Astrocyte (in vitro differentiated cells and primary cell): Measurements from ENCODE around the gene STXBP1. TPM values are rescaled to one million over a fixed set of nuclear protein-coding genes. Genes with fewer than 3 reads are reported as not detected.

ENCODE experiments used
- DNase-seq: peaks from one replicate; pipeline ENCODE4 v3.0.0-alpha.2; 2010; ENCODE audit warnings: low read depth
- FAIRE-seq: peaks from 2 replicates; lab custom pipeline; 2011; peaks lifted over from hg19 to GRCh38; lab: Jason Lieb, UNC
- H2AFZ ChIP-seq: 2 replicates; pipeline ENCODE4 v1.6.0; 2012; ENCODE audit warnings: low read depth, low read length, inconsistent platforms
- H3K27ac ChIP-seq: 2 replicates; pipeline ENCODE4 v1.5.1; 2011; ENCODE audit warnings: low read depth, low read length, inconsistent platforms
- H3K27me3 ChIP-seq: 2 replicates; pipeline ENCODE4 v1.6.0; 2011; ENCODE audit warnings: low read length, inconsistent platforms; ENCODE audit not compliant: insufficient read depth
- H3K36me3 ChIP-seq: 2 replicates; pipeline ENCODE4 v1.5.1; 2011; ENCODE audit warnings: low read length, inconsistent platforms; ENCODE audit not compliant: insufficient read depth
- H3K4me1 ChIP-seq: 2 replicates; pipeline ENCODE4 v1.5.1; 2011; ENCODE audit warnings: low read length, inconsistent platforms; ENCODE audit not compliant: insufficient read depth
- H3K4me2 ChIP-seq: 2 replicates; pipeline ENCODE4 v1.6.0; 2012; ENCODE audit warnings: low read length, inconsistent platforms
- H3K4me3 ChIP-seq: 2 replicates; pipeline ENCODE4 v1.5.1; 2011; ENCODE audit warnings: low read depth, mild to moderate bottlenecking, low read length, inconsistent platforms; ENCODE audit not compliant: insufficient read depth
- H3K79me2 ChIP-seq: 2 replicates; pipeline ENCODE4 v1.6.0; 2012; ENCODE audit warnings: mild to moderate bottlenecking, low read length, inconsistent platforms; ENCODE audit not compliant: insufficient read depth
- H3K9ac ChIP-seq: 2 replicates; pipeline ENCODE4 v1.6.0; 2012; ENCODE audit warnings: mild to moderate bottlenecking, low read length, inconsistent platforms
- H3K9me3 ChIP-seq: 2 replicates; pipeline ENCODE4 v1.5.1; 2012; ENCODE audit warnings: low read depth, mild to moderate bottlenecking, low read length, inconsistent platforms; ENCODE audit not compliant: insufficient read depth
- H4K20me1 ChIP-seq: 2 replicates; pipeline ENCODE4 v1.6.0; 2012; ENCODE audit warnings: low read length, inconsistent platforms; ENCODE audit not compliant: insufficient read depth
- H3K27ac Mint-ChIP-seq: one replicate; pipeline ENCODE4 v1.8.0; 2021; ENCODE audit warnings: mild to moderate bottlenecking, mixed read lengths; ENCODE audit not compliant: unreplicated experiment
- H3K27me3 Mint-ChIP-seq: one replicate; pipeline ENCODE4 v1.8.0; 2021; ENCODE audit warnings: low read depth, mixed read lengths; ENCODE audit not compliant: unreplicated experiment
- H3K36me3 Mint-ChIP-seq: one replicate; pipeline ENCODE4 v1.8.0; 2021; ENCODE audit warnings: low read depth, mixed read lengths; ENCODE audit not compliant: unreplicated experiment
- H3K4me1 Mint-ChIP-seq: one replicate; pipeline ENCODE4 v1.8.0; 2021; ENCODE audit warnings: low read depth, mixed read lengths; ENCODE audit not compliant: unreplicated experiment
- H3K4me3 Mint-ChIP-seq: one replicate; pipeline ENCODE4 v1.8.0; 2021; ENCODE audit warnings: mild to moderate bottlenecking, moderate library complexity, mixed read lengths; ENCODE audit not compliant: unreplicated experiment
- H3K9me3 Mint-ChIP-seq: one replicate; pipeline ENCODE4 v1.8.0; 2021; ENCODE audit warnings: mild to moderate bottlenecking, mixed read lengths; ENCODE audit not compliant: unreplicated experiment
- EZH2 ChIP-seq: IDR thresholded peaks from 2 replicates; pipeline ENCODE4 v1.6.1; 2012; ENCODE audit warnings: mild to moderate bottlenecking, low read length, inconsistent platforms; ENCODE audit not compliant: insufficient read depth
- total RNA-seq: library from RNA; stranded (reverse); gene quantifications from 2 replicates; pipeline ENCODE4 v1.2.1, GENCODE V29; 2021
- TF ChIP-seq, protein P1 (sequence below): IDR thresholded peaks from 2 replicates; pipeline ENCODE4 v1.5.1; 2011; ENCODE audit warnings: low read depth, mild to moderate bottlenecking, inconsistent platforms, low read length, moderate library complexity; ENCODE audit not compliant: insufficient read depth

Gene STXBP1
- total RNA-seq, 1 donor from 2014 or later, result 39.6 TPM

- TF ChIP-seq EZH2, result no peak
- TF ChIP-seq, protein P1, sequence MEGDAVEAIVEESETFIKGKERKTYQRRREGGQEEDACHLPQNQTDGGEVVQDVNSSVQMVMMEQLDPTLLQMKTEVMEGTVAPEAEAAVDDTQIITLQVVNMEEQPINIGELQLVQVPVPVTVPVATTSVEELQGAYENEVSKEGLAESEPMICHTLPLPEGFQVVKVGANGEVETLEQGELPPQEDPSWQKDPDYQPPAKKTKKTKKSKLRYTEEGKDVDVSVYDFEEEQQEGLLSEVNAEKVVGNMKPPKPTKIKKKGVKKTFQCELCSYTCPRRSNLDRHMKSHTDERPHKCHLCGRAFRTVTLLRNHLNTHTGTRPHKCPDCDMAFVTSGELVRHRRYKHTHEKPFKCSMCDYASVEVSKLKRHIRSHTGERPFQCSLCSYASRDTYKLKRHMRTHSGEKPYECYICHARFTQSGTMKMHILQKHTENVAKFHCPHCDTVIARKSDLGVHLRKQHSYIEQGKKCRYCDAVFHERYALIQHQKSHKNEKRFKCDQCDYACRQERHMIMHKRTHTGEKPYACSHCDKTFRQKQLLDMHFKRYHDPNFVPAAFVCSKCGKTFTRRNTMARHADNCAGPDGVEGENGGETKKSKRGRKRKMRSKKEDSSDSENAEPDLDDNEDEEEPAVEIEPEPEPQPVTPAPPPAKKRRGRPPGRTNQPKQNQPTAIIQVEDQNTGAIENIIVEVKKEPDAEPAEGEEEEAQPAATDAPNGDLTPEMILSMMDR, result no peak
- no peak overlapping the region for H3K4me3 Mint-ChIP-seq
- Histone ChIP-seq H3K4me2 (no peak overlapping the region), H3K79me2 (no peaks in the 10 kb centered on the region), H3K27ac (no peak overlapping the region), H3K4me1 (peaks cover 9% of the 10 kb centered on the region), H3K27me3 (no peaks in the 10 kb centered on the region), H2AFZ (no peak overlapping the region), H4K20me1 (no peaks in the 10 kb centered on the region), H3K4me3 (no peak overlapping the region), H3K9me3 (no peaks in the 10 kb centered on the region), H3K36me3 (no peaks in the 10 kb centered on the region), H3K9ac (no peak overlapping the region)
- FAIRE-seq (no peak), DNase-seq (no peak)
- no peaks in the 10 kb centered on the region for H3K4me1 Mint-ChIP-seq
- H3K27ac Mint-ChIP-seq, result no peak overlapping the region
- peaks cover 4% of the 10 kb centered on the region for H3K27me3 Mint-ChIP-seq
- peaks cover 4% of the 10 kb centered on the region for H3K9me3 Mint-ChIP-seq
- H3K36me3 Mint-ChIP-seq, result no peaks in the 10 kb centered on the region
These were observed 88.1 kb downstream of the STXBP1 start for GRCh38 chr9:127700140-127700539.

GRCh38 chr9:127700594-127701255, 88.6 kb downstream of the STXBP1 start:
- Mint-ChIP-seq H3K9me3 (peaks cover 4% of the 10 kb centered on the region), H3K27me3 (peaks cover 4% of the 10 kb centered on the region), H3K4me1 (no peaks in the 10 kb centered on the region), H3K4me3 (no peak overlapping the region), H3K36me3 (no peaks in the 10 kb centered on the region), H3K27ac (no peak overlapping the region)
- H3K36me3 ChIP-seq, result no peaks in the 10 kb centered on the region
- TF ChIP-seq EZH2, result no peak
- TF ChIP-seq, protein P1, result no peak
- H3K4me2 ChIP-seq, result no peak overlapping the region
- peaks cover 9% of the 10 kb centered on the region for H3K4me1 ChIP-seq
- H3K27me3 ChIP-seq, result no peaks in the 10 kb centered on the region
- no peaks in the 10 kb centered on the region for H4K20me1 ChIP-seq
- FAIRE-seq (no peak), DNase-seq (no peak)
- no peaks in the 10 kb centered on the region for H3K79me2 ChIP-seq
- no peaks in the 10 kb centered on the region for H3K9me3 ChIP-seq
- no peak overlapping the region for H3K4me3 ChIP-seq
- H3K27ac ChIP-seq, result no peak overlapping the region
- H3K9ac ChIP-seq, result no peak overlapping the region
- H2AFZ ChIP-seq, result no peak overlapping the region

GRCh38 chr9:127703289-127703946, 91.3 kb downstream of the STXBP1 start:
- no peak overlapping the region for H3K4me3 Mint-ChIP-seq
- no peaks in the 10 kb centered on the region for H3K9me3 ChIP-seq
- H3K27ac Mint-ChIP-seq, result no peak overlapping the region
- no peak overlapping the region for H2AFZ ChIP-seq
- TF ChIP-seq EZH2, result no peak
- TF ChIP-seq, protein P1, result no peak
- no peaks in the 10 kb centered on the region for H3K79me2 ChIP-seq
- no peak overlapping the region for H3K4me2 ChIP-seq
- DNase-seq, result no peak
- H3K36me3 Mint-ChIP-seq, result no peaks in the 10 kb centered on the region
- peaks cover 6% of the 10 kb centered on the region for H3K27me3 Mint-ChIP-seq
- no peaks in the 10 kb centered on the region for H3K4me1 Mint-ChIP-seq
- no peak overlapping the region for H3K27ac ChIP-seq
- no peak overlapping the region for H3K4me3 ChIP-seq
- H3K9me3 Mint-ChIP-seq, result peaks cover 4% of the 10 kb centered on the region
- no peaks in the 10 kb centered on the region for H3K36me3 ChIP-seq
- H4K20me1 ChIP-seq, result no peaks in the 10 kb centered on the region
- peaks cover 9% of the 10 kb centered on the region for H3K4me1 ChIP-seq
- no peak overlapping the region for H3K9ac ChIP-seq
- FAIRE-seq, result no peak
- no peaks in the 10 kb centered on the region for H3K27me3 ChIP-seq
